Activated T-cell treated with anti-CD3 and anti-CD28 coated beads for 48 hours (primary cell): ENCODE measurements around the gene MCEMP1.
"Not testable (repeated sequence)": the region's sequence is repeated elsewhere in the genome, so short reads cannot be mapped to it uniquely, and the experiment has no call there.

Experiments
- DNase-seq: peaks from one replicate; pipeline ENCODE4 v3.0.0-alpha.2; 2020; ENCODE audit warnings: low read depth

Gene MCEMP1

DNA sequence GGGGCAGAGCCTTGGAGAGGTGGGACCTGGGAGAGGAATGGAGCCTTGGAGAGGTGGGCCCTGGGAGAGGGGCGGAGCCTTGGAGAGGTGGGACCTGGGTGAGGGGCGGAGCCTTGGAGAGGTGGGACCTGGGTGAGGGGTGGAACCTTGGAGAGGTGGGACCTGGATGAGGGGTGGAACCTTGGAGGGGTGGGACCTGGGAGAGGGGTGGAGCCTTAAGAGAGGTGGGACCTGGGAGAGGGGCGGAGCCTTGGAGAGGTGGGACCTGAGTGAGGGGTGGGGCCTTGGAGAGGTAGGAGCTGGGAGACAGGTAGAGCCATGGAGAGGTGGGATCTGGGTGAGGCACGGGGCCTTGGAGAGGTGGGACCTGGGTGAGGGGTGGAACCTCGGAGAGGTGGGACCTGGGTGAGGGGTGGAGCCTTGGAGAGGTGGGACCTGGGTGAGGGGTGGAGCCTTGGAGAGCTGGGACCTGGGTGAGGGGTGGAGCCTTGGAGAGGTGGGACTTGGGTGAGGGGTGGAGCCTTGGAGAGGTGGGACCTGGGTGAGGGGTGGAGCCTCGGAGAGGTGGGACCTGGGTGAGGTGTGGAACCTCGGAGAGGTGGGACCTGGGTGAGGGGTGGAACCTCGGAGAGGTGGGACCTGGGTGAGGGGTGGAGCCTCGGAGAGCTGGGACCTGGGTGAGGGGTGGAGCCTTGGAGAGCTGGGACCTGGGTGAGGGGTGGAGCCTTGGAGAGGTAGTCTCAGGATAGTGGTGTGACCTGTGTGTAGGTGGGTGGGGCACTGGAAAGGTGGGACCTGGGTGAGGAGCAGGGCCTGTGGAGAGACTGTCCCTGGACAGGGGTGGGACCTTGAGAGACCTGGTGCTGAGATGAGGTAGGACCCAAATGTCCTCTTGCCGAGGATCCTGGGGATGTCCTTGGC is 33.0 kb upstream of the MCEMP1 start:
- DNase-seq, result not testable (repeated sequence)

DNA sequence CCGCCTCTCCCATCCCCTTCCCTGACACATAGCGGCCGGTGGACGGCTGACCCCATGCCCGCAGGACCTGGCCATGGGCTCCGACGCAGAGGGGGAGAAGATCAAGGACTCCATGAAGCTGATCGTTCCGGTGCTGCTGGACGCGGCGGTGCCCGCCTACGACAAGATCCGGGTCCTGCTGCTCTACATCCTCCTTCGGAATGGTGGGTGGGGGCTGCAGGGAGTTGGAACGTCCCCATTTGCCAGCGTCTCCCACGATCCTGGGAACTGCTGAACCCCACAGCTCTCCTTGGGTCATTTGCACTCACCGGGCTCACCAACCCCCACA is 32.4 kb upstream of the MCEMP1 start:
- DNase-seq, result no peak

DNA sequence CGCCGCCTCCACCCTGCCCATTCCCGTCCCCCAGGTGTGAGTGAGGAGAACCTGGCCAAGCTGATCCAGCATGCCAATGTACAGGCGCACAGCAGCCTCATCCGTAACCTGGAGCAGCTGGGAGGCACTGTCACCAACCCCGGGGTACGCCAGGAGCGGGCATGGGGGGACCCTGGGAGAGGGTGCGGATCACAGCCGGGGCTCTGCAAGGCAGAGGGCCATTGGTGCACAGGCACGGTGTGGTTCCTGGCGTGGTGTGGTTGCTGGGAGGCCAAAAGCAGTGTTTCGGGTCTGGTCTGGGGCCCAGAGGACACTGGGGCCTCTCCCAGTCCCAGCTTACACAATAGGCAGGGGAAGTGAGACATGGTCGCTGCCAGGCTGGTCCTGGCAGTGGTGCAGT is 31.7 kb upstream of the MCEMP1 start:
- DNase-seq, result no peak

DNA sequence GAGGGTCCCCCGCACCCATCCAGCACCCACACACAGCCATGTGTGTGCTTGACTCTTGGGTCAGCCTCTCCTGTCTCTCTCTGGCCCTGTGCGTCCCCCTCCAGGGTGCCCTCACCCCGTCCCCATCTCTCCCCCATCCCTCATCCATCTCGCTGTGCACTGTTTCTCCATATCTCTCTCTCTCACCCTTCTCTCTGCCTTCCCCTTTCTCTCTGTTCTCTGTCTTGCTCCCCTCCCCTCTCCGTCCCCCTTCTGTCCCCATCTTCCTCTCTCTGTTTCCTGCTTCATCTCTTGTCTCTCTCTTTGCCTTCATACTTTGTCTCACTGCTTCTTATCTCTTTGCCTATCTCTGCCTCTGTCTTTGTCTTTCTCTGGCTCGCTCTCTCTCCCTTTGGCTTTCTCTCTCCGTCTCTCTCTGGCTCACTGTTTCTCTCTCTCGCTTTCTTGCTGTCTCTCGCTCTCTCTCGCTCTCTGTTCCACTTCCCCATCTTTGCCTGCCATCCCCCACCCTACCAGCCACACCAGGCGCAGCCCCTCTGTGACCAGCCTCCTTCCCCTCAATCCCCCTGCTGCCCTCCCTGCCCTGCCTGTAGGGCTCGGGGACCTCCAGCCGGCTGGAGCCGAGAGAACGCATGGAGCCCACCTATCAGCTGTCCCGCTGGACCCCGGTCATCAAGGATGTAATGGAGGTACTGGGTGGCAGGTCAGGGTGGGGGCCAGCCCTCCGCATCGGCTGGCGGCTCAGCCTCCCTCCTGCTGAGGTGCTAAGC is 31.0 kb upstream of the MCEMP1 start:
- DNase-seq, result no peak

DNA sequence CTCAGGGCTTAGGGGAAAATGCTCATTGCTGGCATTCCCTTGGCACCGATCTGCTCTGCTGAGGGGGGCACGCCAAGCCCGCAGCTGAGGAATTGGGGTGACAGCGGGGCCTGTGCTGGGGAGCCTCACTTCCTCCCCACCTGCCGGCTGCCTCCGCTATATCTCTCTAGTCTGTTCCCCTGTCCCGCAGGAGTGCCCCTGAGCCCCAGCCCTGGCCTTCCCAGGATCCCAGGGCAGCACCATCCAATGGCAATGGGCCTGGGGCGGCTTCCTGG is 30.5 kb upstream of the MCEMP1 start:
- DNase-seq, result no peak

DNA sequence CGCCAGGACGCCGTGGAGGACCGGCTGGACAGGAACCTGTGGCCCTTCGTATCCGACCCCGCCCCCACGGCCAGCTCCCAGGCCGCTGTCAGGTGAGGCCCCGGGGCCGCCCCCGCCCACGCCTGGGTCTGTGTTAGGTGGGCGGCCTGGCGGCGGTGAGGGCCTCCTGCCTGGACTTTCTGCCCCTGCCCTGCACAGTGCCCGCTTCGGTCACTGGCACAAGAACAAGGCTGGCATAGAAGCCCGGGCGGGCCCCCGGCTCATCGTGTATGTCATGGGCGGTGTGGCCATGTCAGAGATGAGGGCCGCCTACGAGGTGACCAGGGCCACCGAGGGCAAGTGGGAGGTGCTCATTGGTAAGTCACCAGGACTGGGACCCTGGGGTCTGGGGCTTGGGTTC is 29.7 kb upstream of the MCEMP1 start:
- no peak for DNase-seq

DNA sequence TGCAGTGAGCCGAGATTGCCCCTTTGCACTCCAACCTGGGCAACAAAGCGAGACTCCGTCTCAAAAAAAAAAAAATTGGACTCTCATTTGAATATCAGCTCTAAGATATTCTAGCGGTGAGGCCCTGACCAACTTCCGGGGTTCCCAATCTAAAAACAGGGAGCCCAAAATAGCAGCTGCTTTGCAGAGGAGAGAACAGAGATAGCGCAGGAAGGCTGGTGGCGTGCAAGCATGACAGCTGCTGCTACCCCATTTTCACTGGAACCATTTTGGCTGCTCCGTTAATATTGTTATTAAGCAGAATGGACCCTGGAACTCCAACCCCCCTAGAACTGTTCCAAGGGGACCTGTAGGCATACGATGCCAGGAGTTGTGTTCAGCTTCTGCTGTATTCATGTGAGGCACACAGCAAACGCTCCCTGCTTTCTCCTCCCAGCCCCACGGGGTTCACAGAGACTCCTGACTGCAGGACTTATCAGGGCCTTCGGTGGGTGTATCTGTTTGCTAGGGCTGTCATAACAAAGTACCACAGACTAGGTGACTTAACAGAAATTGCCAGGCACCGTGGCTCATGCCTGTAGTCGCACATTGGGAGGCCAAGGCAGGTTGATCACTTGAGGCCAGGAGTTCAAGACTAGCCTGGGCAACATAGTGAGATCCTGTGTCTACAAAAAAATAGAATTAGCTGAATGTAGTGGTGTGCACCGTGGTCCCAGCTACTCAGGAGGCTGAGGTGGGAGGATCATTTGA is 28.4 kb upstream of the MCEMP1 start:
- DNase-seq, result no peak

DNA sequence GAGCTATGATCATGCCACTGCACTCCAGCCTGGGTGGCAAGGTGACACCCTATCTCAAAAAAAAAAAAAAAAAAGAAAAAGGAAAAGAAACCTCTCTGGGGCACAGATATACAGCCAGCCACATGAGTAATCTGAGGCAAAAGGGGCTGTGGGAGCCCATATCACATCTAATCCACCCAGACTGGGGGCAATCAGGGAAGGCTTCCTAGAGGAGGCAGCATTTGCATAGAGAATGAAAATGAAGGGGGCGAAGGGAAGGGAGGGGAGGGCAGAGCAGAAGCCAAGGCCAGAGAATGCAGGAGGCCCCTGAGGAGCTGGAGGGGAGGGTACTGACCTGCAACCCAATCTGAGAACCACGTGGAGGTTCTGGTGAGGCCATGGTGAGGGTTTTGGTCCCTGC is 26.7 kb upstream of the MCEMP1 start:
- no peak for DNase-seq

DNA sequence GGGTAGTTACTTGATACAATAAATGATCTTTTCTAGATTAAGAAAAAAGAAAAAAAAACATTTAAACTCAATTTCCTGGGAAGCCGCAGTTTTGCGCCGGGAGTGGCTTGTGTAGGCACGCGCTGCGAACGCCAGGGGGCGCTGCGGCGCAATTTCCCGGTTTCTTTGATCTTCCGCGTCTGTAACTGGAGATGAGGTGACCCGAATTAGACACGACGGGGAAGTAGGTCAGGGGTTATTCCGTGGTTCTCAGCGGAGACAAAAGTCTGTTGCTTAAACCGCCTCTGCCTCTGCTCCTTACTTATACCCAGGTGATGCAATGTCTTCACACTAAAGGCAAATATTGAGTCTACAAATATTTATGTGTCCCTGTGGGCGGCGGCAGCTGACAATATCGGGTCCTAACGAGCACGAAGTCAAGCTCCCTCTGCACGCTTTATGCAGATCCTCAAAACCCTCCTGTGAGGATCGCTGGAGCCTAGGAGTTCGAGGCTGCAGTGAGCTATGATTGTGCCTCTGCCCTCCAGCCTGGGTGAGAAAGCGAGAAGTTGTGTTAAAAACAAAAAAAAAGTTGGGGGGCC is 24.7 kb upstream of the MCEMP1 start:
- DNase-seq, result peak; percentile 75

DNA sequence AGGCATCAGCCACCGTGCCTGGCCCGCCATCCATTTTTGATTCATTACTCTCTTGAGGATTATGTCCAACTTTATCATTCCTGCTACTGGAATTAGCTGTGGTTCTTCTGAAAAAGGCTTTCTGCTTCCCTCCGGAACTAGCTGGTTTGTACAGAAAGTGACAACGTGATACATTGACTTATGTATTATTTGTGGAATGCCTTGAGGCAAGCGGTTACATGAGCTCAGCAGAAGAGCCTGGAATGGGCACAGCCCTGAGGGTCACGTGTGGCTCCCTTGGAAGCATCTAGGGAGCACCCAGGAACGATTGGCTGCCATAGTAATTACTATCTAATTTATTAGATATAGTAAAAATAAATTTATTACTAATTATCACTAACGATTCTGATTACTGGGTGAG is 22.5 kb upstream of the MCEMP1 start:
- no peak for DNase-seq

DNA sequence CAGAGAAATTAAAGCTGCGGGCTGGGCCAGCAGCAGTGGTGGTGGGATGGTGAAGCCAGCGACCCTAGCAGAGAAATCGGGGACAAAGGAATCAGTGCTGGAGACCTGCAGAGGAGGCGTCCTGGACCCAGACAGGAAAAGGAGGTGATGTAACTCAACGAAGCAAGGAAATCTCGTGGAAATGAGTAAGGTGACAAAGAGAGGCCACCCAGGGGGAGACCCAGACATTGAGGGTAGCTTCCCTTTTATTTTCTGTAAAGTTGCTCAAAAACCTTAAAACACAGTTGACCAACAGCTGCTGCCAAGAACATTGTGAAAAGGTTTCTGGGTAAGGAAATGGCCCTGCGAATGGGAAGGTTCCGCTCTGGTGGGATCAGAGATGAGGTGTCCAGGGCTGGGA is 21.3 kb upstream of the MCEMP1 start:
- DNase-seq, result no peak

DNA sequence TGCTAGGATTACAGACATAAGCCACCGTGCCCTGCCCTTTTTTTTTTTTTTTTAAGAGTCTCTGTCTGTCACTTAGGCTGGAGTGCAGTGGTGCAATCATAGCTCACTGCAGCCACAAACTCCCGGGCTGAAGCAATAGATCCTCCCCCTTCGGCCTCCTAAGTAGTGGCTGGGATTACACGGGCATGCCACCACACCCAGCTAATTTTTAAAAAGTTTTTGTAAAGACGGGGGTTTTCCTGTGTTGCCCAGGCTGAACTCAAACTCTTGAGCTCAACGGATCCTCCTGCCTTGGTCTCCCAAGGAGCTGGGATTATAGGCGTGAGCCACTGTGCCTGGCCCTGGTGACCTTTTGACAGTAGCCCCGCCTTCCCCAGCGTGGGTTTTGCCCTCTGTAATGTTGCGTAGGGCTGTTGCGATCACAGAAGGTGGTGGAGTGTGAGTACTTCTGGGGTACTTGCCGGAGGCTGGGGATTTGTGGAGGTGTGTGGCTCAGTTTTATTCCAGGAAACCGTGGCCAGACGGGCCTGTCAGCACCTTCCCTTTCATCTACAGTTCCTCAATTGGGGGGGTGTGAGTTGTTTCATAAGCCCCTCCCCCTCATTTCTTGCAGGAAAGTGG is 19.6 kb upstream of the MCEMP1 start:
- DNase-seq, result peak; percentile 41

DNA sequence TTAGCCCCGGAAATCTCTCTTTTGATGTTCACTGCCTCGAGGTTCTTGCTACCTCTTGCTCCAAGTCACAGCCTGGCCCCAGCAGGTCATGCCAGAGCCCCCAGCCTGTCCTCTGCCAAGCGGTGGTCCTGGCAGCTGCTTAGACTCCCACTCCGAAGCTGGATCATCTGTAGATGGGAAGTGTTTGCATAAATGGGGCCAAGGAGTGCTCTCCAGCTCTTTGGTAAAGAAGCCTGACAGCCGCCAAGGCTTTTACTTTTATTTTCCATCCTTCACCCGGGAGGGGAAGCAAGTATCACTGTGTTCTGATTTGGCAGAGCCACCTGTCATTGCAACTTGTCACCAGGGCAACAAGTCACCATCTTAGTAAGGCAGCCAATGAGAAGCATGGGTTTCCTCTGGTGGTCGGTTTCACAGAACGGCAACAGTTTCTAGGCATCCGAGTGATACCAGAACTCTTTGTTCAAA is 18.6 kb upstream of the MCEMP1 start:
- DNase-seq, result peak; percentile 30

DNA sequence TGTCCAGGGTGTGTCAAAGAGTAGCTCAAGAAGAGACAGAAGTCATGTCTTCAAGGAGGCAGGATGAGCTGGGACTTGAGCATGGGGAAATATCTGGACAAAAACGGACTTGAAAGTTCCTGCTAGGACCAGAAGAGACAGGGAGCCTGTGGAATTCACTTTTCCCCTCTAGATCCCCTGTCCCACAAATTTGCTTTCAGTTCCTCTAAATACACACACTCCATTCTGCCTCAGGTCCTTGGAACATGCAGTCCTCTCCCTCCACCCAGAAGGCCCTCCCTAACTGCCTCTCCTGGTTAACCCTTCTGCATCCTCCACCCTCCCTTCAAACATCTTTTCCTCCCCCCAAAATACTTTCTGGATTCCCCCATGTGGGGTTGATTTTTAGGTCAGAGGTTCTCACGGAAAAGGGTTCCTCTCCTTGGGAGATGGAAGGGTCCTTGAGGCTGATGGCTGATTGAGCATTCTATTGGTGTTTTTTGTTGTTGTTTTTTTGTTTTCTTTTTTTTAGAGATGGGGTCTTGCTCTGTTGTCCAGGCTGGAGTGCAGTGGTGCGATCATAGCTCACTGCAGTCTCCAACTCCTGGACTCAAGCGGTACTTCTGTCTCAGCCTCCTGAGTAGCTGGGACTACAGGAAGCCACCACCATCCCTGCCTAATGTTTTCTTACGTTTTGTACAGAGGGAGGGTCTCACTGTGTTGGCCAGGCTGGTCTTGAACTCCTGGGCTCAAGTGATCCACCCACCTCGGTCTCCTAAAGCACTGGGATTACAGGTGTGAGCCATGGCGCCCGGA is 14.9 kb upstream of the MCEMP1 start:
- DNase-seq, result no peak

DNA sequence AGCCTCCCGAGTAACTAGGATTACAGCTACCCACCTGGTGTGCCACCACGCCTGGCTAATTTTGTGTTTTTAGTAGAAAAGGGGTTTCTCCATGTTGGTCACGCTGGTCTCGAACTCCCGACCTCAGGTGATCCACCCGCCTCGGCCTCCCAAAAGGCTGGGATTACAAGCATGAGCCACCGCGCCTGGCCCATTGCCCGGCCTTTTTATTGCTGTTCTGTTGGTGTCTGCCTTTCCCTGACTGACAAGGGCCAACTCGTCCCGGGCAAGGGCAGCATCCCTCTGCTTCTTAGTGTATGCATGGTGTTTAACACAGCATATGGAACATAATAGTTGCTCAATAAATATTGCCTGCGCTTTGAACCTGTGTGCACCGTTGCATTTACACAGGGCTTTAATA is 14.2 kb upstream of the MCEMP1 start:
- DNase-seq, result no peak

DNA sequence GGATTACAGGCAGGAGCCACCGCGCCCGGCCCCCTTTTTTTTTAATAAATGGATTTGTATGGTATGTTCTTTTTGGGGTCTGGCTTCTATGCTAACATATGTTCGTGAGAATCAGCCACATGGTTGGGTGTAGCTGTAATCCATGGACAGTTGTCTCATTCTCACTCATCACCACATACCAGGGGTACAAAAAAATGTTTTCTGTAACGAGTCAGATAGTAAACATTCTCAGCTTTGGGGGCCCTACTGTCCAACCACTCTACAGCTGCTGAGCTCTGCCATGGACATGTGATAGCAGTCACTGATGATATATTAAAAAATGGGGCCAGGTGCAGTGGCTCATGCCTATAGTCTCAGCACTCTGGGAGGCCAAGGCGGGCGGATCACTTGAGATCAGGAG is 13.2 kb upstream of the MCEMP1 start:
- no peak for DNase-seq

DNA sequence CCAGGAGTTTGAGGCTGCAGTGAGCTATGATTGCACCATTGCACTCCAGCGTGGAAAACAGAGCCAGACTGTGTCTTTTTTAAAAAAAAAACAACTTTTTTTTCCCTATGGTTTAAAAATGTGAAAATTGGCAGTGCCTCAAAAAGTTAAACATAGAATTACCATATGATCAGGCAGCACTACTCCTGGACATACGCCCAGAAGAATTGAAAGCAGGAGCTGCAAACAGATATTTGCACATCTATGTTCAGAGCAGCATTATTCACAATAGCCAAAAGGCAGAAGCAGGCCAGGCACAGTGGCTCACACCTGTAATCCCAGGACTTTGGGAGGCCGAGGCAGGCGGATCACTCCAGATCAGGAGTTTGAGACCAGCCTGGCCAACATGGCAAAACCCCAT is 11.8 kb upstream of the MCEMP1 start:
- DNase-seq, result no peak

DNA sequence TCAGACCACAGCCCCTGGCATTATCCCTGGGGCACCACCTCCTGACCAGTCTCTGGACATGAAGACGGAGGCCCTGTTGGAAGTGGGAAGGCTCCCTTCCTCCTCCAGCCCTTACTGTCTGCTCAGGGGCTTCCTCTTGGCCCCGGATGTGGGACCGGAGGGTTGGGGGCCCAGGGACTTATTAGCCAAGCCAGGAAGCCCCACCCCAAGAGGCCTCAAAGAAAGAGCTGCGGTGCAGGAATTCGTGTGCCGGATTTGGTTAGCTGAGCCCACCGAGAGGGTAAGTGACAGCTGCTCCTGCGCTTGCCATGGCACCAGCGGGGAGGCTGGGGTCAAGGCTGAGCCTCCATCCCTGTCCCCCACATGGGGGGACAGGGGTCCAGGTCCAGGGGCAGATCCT is 8.0 kb upstream of the MCEMP1 start, which contains the start of gene RETN:
RETN (plus strand) TSS at position 208 of the 400 bp plus-strand sequence. CDS start 278 bp downstream, outside the sequence.
- DNase-seq, result no peak

DNA sequence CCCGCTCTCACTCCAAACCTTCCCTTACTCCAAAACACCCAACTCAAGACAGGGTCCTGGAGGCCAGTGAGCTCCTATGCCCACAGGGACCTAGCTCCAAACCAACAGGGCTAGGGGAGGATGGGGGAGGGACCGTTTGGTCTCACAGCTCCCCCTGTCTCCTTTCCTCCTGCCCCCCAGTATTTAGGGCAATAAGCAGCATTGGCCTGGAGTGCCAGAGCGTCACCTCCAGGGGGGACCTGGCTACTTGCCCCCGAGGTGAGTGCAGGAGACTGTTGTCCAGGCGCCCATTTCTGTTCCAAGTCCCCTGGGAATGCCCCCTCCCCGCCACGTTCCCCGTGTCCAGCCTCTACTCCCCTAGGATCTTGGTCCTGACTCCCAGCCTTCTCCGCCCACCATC is 7.2 kb upstream of the MCEMP1 start:
- DNase-seq, result no peak

DNA sequence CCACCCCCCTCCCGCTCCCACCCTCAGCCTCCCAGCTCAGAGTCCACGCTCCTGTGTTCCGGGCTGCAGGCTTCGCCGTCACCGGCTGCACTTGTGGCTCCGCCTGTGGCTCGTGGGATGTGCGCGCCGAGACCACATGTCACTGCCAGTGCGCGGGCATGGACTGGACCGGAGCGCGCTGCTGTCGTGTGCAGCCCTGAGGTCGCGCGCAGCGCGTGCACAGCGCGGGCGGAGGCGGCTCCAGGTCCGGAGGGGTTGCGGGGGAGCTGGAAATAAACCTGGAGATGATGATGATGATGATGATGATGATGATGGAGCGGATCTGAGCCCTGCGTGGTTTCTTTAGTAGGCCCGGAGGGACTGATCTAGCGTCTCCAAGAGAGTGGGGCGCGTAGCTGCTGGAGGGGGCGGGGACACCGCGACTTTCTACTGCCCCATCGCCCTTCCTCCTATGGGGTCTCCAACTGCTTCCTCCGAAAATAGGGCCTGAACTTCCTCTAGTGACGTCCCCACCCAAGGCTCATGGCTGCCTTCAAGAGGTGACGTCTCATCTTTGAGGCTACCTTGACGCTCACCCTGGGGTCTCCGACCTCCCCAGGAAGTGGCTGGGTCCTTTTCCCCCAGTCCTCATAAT is 6.6 kb upstream of the MCEMP1 start:
- no peak for DNase-seq

DNA sequence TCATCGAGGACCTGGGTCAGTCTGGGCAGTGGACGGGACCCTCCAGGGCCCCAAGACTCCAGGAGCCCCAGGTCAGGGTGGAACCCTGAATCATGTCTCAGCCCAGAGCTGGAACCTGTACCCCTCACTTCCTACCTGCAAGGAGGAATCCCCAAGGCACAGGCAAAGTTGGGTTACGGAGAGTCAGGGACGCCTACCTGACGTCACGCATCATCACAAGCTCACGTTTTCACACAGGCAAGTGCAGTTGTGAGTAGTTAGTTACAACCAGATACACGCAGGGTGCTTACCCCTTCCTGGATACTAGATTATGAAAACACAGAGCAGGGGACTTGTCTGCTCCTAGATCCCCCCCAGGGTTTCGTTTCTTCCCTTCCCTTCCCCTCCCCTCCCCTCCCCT is 6.1 kb upstream of the MCEMP1 start:
- DNase-seq, result no peak
